Panc1 (cell line): ENCODE data around the gene EIF2D.

Experiments
- POLR2AphosphoS5 ChIP-seq: IDR thresholded peaks from 2 replicates; pipeline ENCODE4 v1.6.1; 2012; ENCODE audit warnings: mild to moderate bottlenecking, low read depth, low read length, moderate library complexity
- TF ChIP-seq, protein P1 (sequence below): fragments of 450-650 bp; IDR thresholded peaks from 2 replicates; pipeline ENCODE4 v1.5.1; 2017; ENCODE audit warnings: mild to moderate bottlenecking

DNA sequence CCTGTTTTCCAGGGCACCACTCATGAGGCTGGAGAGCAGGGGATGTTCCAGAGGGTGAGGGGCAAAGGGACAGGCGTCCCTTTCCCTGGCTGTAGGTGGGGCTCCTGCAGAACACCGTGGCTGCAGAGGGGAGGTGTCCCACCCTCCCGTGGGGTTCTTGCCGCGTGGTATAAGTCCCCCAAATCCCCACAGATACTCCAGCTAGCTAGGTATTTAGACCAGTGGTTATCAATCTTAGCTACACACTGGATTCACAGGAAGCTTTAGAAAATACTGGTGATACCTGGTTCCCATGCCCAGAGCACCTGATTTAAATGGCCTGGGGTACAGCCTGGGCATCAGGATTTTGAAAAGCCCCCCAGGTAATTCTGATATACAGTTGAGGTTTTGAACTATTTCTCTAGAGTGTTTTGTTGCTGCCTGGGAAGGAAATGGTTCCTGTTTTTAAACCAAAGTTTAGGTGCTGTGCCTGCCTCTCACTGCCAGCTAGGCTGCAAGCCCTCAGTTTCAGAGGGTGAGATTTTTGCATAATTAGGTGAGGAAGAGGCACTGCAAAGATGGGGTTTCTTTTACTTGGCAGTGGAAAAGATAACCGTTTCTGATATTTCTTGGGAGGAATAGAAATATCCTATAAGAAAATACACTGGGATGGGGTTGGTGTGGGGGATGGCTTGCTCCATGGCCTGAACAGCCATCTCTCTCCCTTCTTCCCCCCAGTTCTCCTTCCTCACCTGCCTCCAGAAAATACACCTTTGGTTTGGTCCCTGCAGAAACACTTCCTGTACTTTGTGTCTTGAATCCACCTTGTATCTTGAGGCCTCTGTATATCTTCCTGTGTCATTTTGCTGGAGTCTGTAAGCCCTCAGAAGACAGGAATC, 53.2 kb downstream of the EIF2D start:
- no peak for TF ChIP-seq POLR2AphosphoS5
- TF ChIP-seq, protein P1, sequence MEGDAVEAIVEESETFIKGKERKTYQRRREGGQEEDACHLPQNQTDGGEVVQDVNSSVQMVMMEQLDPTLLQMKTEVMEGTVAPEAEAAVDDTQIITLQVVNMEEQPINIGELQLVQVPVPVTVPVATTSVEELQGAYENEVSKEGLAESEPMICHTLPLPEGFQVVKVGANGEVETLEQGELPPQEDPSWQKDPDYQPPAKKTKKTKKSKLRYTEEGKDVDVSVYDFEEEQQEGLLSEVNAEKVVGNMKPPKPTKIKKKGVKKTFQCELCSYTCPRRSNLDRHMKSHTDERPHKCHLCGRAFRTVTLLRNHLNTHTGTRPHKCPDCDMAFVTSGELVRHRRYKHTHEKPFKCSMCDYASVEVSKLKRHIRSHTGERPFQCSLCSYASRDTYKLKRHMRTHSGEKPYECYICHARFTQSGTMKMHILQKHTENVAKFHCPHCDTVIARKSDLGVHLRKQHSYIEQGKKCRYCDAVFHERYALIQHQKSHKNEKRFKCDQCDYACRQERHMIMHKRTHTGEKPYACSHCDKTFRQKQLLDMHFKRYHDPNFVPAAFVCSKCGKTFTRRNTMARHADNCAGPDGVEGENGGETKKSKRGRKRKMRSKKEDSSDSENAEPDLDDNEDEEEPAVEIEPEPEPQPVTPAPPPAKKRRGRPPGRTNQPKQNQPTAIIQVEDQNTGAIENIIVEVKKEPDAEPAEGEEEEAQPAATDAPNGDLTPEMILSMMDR: no peak
